ENCODE data around the gene CDK3.

The CDK3 gene

DNA sequence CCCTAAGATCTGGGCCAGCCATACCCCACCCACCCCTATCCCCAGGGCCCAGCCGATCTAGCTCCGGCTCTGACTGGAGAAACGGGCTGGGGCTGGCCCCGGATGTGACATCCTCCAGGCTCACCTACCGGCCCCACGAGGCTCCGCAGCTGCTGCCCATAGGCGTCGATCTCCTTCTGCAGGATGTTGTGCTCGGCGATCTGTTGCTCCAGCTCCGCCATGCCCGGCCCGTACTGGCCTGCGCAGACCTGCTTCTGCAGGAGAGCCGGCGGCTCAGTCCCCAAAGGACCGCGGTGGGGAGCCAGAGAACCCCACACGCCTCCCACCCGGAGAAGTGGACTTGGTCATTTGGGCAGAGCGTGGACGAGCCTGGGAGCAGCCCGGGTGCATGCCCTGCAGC is 21.6 kb downstream of the CDK3 start:
- TF ChIP-seq, protein P1, sequence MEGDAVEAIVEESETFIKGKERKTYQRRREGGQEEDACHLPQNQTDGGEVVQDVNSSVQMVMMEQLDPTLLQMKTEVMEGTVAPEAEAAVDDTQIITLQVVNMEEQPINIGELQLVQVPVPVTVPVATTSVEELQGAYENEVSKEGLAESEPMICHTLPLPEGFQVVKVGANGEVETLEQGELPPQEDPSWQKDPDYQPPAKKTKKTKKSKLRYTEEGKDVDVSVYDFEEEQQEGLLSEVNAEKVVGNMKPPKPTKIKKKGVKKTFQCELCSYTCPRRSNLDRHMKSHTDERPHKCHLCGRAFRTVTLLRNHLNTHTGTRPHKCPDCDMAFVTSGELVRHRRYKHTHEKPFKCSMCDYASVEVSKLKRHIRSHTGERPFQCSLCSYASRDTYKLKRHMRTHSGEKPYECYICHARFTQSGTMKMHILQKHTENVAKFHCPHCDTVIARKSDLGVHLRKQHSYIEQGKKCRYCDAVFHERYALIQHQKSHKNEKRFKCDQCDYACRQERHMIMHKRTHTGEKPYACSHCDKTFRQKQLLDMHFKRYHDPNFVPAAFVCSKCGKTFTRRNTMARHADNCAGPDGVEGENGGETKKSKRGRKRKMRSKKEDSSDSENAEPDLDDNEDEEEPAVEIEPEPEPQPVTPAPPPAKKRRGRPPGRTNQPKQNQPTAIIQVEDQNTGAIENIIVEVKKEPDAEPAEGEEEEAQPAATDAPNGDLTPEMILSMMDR (IDR thresholded peaks at IDR 0.05; ENCODE audit: insufficient read depth, low read length, poor library complexity, severe bottlenecking), result no peak
- no peaks in the 10 kb centered on the region; the same call in 1 of the 2 replicates for H3K27me3 ChIP-seq (replicated peaks; ENCODE audit: control insufficient read depth, insufficient read depth, low read length)
- no peak for DNase-seq (ENCODE audit: extremely low read depth, insufficient read length)
- H3K36me3 ChIP-seq (ENCODE audit: control insufficient read depth, insufficient read depth, low read length), result no peaks in the 10 kb centered on the region
- H3K4me3 ChIP-seq (replicated peaks; ENCODE audit: low read depth, low read length), result no peak overlapping the region

GRCh38 chr17:76022973-76023899 is 22.6 kb downstream of the CDK3 start:
- no peak for DNase-seq (ENCODE audit: extremely low read depth, insufficient read length)
- Histone ChIP-seq H3K4me3 (replicated peaks; ENCODE audit: low read depth, low read length) (no peak overlapping the region), H3K27me3 (replicated peaks; ENCODE audit: control insufficient read depth, insufficient read depth, low read length) (no peaks in the 10 kb centered on the region; the same call in 1 of the 2 replicates), H3K36me3 (ENCODE audit: control insufficient read depth, insufficient read depth, low read length) (no peaks in the 10 kb centered on the region)
- TF ChIP-seq, protein P1 (IDR thresholded peaks at IDR 0.05; ENCODE audit: insufficient read depth, low read length, poor library complexity, severe bottlenecking), result no peak

DNA sequence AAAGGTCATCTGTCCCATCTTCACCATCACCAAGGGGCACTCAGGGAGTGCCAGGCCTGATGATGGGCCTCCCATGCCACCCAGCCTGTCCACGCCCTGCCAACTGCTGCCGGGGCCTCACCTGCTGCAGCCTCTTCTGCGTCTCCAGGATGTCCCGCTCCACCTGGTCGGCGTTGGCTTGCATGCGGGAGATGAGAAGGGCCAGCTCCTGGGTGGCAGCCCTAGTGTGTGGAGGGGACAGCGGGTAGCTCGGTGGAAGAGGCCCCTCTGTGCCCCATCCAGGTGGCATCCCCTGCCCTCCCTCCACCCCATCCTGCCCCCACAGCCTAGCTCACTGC is 23.2 kb downstream of the CDK3 start:
- H3K36me3 ChIP-seq (ENCODE audit: control insufficient read depth, insufficient read depth, low read length), result no peaks in the 10 kb centered on the region
- TF ChIP-seq, protein P1 (IDR thresholded peaks at IDR 0.05; ENCODE audit: insufficient read depth, low read length, poor library complexity, severe bottlenecking), result no peak
- no peaks in the 10 kb centered on the region; the same call in 1 of the 2 replicates for H3K27me3 ChIP-seq (replicated peaks; ENCODE audit: control insufficient read depth, insufficient read depth, low read length)
- DNase-seq (ENCODE audit: extremely low read depth, insufficient read length), result no peak
- no peak overlapping the region for H3K4me3 ChIP-seq (replicated peaks; ENCODE audit: low read depth, low read length)

- Histone ChIP-seq H3K4me3 (replicated peaks; ENCODE audit: low read depth, low read length) (no peak overlapping the region), H3K27me3 (replicated peaks; ENCODE audit: control insufficient read depth, insufficient read depth, low read length) (no peaks in the 10 kb centered on the region; the same call in 1 of the 2 replicates), H3K36me3 (ENCODE audit: control insufficient read depth, insufficient read depth, low read length) (no peaks in the 10 kb centered on the region)
- TF ChIP-seq, protein P1 (IDR thresholded peaks at IDR 0.05; ENCODE audit: insufficient read depth, low read length, poor library complexity, severe bottlenecking), result no peak
- no peak for DNase-seq (ENCODE audit: extremely low read depth, insufficient read length)
Observed at GRCh38 chr17:76024353-76024752, 23.7 kb downstream of the CDK3 start.

GRCh38 chr17:76025294-76025693 is 24.6 kb downstream of the CDK3 start:
- TF ChIP-seq, protein P1 (IDR thresholded peaks at IDR 0.05; ENCODE audit: insufficient read depth, low read length, poor library complexity, severe bottlenecking), result no peak
- Histone ChIP-seq H3K4me3 (replicated peaks; ENCODE audit: low read depth, low read length) (no peak overlapping the region), H3K27me3 (replicated peaks; ENCODE audit: control insufficient read depth, insufficient read depth, low read length) (no peaks in the 10 kb centered on the region; the same call in 1 of the 2 replicates), H3K36me3 (ENCODE audit: control insufficient read depth, insufficient read depth, low read length) (no peaks in the 10 kb centered on the region)
- DNase-seq (ENCODE audit: extremely low read depth, insufficient read length), result no peak
